ENCODE results near the gene FASN. TPM values are rescaled to one million over a fixed set of nuclear protein-coding genes. Genes with fewer than 3 reads are reported as not detected.

FASN gene
- polyA plus RNA-seq, 1 donor from 2014 or later, result 26.4 TPM

- Histone ChIP-seq H3K27ac (ENCODE audit: low read length) (no peak overlapping the region), H2AFZ (ENCODE audit: low read depth, low read length) (no peak overlapping the region), H3K9ac (ENCODE audit: low read length) (no peak overlapping the region)
These were observed 19.6 kb downstream of the FASN start for GRCh38 chr17:82078433-82078832.

DNA sequence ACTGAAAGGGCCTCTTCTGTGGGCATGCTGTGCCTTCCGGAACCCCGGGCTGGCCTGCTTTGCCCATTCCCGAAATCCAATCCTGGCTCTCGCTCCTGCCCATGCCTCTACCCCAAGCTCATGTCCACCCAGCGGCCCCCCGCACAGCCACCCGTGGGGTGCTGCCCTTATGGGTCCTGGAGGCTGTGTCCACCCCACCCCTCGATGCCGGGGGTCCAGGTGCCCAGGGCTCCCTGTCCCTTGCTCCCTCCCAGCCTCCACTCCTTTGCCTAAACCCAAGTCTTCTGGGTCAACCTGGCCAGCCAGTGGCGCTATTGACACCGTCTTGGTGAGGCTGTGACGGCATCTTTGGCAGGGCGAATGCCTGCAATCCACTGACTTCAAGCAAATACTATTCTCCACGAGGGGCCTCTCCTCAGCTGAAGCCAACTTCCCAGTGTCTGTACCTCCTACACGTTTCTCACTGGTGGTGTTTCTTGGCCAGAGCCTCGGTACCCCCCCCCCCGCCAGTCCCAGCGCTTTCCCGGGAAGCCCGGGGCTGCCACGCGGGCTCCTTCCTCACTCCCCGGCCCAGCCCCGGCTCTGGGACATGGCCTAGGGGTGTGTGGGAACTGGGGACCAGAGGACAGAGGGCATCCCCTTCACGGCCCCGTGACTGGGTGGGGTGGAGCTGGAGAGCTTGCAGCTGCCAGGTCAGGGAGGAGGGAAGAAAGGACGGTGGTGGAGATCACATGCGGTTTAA, 20.2 kb downstream of the FASN start:
- Histone ChIP-seq H3F3A (ENCODE audit: insufficient read depth, low read length, poor library complexity, severe bottlenecking) (no peaks in the 10 kb centered on the region), H3K9ac (ENCODE audit: low read length) (no peak overlapping the region), H4K20me1 (ENCODE audit: insufficient read depth) (no peaks in the 10 kb centered on the region), H3K27ac (ENCODE audit: low read length) (no peak overlapping the region), H2AFZ (ENCODE audit: low read depth, low read length) (no peak overlapping the region), H3K9me2 (ENCODE audit: insufficient read depth, low read length) (no peaks in the 10 kb centered on the region), H3K9me3 (ENCODE audit: low read length) (no peaks in the 10 kb centered on the region), H3K27me3 (ENCODE audit: insufficient read depth, low read depth, low read length) (no peaks in the 10 kb centered on the region), H3K79me2 (replicated peaks; ENCODE audit: insufficient read depth, low read length) (no peaks in the 10 kb centered on the region), H3K36me3 (ENCODE audit: insufficient read depth, low read length) (no peaks in the 10 kb centered on the region), H3K4me3 (ENCODE audit: low read length) (no peak overlapping the region), H3K4me2 (ENCODE audit: low read length) (no peak overlapping the region)
- TF ChIP-seq TAF1 (IDR thresholded peaks at IDR 0.05; ENCODE audit: low read depth), result no peak
- no peak for TF ChIP-seq RAD21 (conservative IDR thresholded peaks at IDR 0.05)
- TF ChIP-seq EZH2 (IDR thresholded peaks at IDR 0.05; ENCODE audit: borderline replicate concordance, insufficient read depth, low read length, poor library complexity, severe bottlenecking), result no peak
- no peak for TF ChIP-seq EP300 (conservative IDR thresholded peaks at IDR 0.05; ENCODE audit: poor library complexity, severe bottlenecking)
- TF ChIP-seq, protein P1, sequence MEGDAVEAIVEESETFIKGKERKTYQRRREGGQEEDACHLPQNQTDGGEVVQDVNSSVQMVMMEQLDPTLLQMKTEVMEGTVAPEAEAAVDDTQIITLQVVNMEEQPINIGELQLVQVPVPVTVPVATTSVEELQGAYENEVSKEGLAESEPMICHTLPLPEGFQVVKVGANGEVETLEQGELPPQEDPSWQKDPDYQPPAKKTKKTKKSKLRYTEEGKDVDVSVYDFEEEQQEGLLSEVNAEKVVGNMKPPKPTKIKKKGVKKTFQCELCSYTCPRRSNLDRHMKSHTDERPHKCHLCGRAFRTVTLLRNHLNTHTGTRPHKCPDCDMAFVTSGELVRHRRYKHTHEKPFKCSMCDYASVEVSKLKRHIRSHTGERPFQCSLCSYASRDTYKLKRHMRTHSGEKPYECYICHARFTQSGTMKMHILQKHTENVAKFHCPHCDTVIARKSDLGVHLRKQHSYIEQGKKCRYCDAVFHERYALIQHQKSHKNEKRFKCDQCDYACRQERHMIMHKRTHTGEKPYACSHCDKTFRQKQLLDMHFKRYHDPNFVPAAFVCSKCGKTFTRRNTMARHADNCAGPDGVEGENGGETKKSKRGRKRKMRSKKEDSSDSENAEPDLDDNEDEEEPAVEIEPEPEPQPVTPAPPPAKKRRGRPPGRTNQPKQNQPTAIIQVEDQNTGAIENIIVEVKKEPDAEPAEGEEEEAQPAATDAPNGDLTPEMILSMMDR (IDR thresholded peaks at IDR 0.05; ENCODE audit: poor library complexity, severe bottlenecking), result no peak
- TF ChIP-seq MXI1 (conservative IDR thresholded peaks at IDR 0.05; ENCODE audit: poor library complexity, severe bottlenecking), result no peak
- no peak for TF ChIP-seq SMC3 (conservative IDR thresholded peaks at IDR 0.05; ENCODE audit: poor library complexity)

More at GRCh38 chr17:82078433-82078832, 19.6 kb downstream of the FASN start:
- Histone ChIP-seq H3F3A (ENCODE audit: insufficient read depth, low read length, poor library complexity, severe bottlenecking) (no peaks in the 10 kb centered on the region), H3K27me3 (ENCODE audit: insufficient read depth, low read depth, low read length) (no peaks in the 10 kb centered on the region), H4K20me1 (ENCODE audit: insufficient read depth) (no peaks in the 10 kb centered on the region), H3K9me2 (ENCODE audit: insufficient read depth, low read length) (no peaks in the 10 kb centered on the region), H3K36me3 (ENCODE audit: insufficient read depth, low read length) (no peaks in the 10 kb centered on the region), H3K9me3 (ENCODE audit: low read length) (no peaks in the 10 kb centered on the region), H3K79me2 (replicated peaks; ENCODE audit: insufficient read depth, low read length) (no peaks in the 10 kb centered on the region), H3K4me2 (ENCODE audit: low read length) (no peak overlapping the region), H3K4me3 (ENCODE audit: low read length) (no peak overlapping the region)
- no peak for TF ChIP-seq SMC3 (conservative IDR thresholded peaks at IDR 0.05; ENCODE audit: poor library complexity)
- no peak for TF ChIP-seq EZH2 (IDR thresholded peaks at IDR 0.05; ENCODE audit: borderline replicate concordance, insufficient read depth, low read length, poor library complexity, severe bottlenecking)
- TF ChIP-seq REST (IDR thresholded peaks at IDR 0.05; ENCODE audit: borderline replicate concordance), result no peak
- TF ChIP-seq RAD21 (conservative IDR thresholded peaks at IDR 0.05), result no peak
- TF ChIP-seq, protein P1 (IDR thresholded peaks at IDR 0.05; ENCODE audit: poor library complexity, severe bottlenecking), result no peak
- TF ChIP-seq MXI1 (conservative IDR thresholded peaks at IDR 0.05; ENCODE audit: poor library complexity, severe bottlenecking), result no peak
- no peak for TF ChIP-seq EP300 (conservative IDR thresholded peaks at IDR 0.05; ENCODE audit: poor library complexity, severe bottlenecking)
- TF ChIP-seq TAF1 (IDR thresholded peaks at IDR 0.05; ENCODE audit: low read depth), result no peak
- TF ChIP-seq POLR2AphosphoS5 (IDR thresholded peaks at IDR 0.05), result no peak
